ENCODE measurements around the gene SP7.

- no peak for TF ChIP-seq EZH2 (IDR thresholded peaks at IDR 0.05; ENCODE audit: insufficient read depth, poor library complexity, severe bottlenecking)
- no peak for TF ChIP-seq EZH2phosphoT487 (IDR thresholded peaks at IDR 0.05; ENCODE audit: insufficient read depth, low read depth)
These were observed 9.5 kb downstream of the SP7 start for GRCh38 chr12:53326460-53327185.

All from GM23248 (cell line).